ENCODE data around the gene CNOT4.
"Not testable (repeated sequence)": the region's sequence is repeated elsewhere in the genome, so short reads cannot be mapped to it uniquely, and the experiment has no call there.

Gene CNOT4

DNA sequence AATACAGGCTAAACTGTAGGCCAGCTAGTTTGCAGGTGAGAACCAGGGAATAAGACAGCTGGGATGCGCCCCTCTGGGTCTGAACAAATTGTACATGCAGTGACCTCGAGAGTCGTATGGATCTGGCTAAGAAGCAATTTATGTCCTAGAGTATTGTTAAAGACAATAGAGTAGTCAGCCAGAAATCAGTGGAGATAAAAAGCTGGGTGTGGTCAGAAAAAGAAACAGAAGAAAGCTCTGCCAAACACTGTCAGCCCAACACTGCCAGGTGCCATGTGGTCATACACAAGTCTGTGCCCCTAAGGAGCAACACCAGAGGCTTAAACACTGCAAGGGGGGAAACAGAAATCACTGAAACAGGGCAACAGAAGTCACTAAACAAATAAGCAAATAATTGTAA is 62.2 kb downstream of the CNOT4 start:
- DNase-seq = no peak

DNA sequence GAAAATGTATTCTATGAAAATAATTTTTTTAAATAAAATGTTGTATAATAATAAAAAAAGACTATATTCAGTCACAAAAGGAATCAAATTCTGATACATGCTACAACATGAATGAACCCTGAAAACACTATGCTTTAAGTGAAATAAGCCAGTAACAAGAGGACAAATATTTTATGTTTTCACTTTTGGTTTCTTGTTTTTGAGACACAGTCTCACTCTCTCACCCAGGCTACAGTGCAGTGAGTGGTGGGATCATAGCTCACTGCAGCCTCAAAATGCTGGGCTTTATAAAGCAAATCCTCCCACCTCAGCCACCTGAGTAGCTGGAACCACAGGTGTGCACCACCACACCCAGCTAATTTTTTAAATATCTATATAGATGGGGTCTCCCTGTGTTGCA is 64.2 kb downstream of the CNOT4 start:
- DNase-seq = no peak

DNA sequence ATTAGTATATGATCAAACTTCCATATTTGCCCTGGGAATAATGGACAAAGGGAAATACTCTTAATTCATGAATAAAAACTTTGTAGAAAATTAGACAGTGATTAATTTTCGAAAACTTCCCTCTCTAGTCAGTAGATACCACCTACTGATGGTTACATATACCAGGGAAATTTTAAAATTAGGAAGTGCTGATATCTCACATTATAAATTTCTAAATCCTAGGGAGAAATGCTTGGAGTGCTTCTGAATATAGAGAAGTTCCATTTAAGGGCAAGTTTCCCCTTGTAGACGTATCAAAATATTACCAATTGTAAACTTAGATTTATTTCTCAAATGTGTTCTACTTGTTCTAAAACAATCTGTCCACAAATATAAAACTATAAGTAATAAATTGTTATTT is 64.6 kb downstream of the CNOT4 start:
- not testable (repeated sequence) for DNase-seq

DNA sequence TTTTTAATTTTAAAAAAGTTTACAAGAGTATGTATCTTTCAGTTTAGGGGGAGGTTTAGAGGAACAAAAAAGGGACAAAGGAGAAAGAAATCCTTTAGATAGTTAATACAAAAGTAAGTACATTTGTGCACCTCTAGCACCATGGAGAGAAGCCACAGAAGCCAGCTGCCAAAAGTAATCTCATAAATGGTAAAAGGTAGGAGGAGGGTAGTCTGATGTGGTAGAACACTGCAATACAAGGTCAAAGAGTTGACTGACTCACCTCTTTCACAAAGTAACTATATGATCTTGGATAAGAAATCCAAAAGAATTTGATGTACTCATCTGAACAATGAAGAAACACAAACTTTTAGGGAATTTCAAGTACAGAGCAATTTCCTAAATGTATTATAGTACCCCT is 68.1 kb downstream of the CNOT4 start:
- no peak for DNase-seq

DNA sequence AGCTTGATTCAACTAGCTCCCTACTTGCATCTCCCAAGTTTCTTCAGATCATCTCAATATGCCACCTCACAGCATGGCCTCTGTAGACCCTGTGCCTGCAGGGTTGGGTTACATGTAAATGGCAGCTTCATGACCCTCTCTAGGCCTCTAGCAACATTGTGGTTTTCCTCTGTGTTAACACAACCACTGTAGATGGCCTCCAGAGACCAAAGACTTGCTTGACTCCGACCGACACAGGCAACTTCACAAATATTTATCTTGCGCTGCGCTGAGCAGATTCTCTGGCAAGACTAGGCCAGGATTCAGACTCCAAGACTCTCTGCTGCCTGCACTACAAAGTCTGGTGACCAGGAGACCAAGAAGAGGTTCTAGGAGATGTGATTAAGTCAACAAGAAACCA is 75.9 kb downstream of the CNOT4 start:
- DNase-seq = no peak

DNA sequence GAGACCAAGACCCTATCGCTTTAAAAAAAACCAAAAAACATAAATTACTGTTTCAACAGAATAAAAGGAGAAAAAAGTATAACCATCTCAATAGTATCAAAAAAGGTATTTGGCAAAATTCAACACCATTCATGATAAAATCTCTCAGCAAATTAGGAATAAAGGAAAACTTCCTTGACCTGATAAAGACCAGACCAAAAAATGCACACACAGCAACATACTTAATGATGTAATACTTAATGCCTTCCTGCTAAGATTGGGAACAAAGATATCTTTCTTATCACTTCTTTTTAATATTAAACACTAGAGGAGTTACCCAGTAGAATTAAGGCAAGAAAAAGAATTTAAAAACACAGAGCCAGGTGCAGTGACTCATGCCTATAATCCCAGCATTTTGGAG is 79.3 kb downstream of the CNOT4 start:
- no peak for DNase-seq

DNA sequence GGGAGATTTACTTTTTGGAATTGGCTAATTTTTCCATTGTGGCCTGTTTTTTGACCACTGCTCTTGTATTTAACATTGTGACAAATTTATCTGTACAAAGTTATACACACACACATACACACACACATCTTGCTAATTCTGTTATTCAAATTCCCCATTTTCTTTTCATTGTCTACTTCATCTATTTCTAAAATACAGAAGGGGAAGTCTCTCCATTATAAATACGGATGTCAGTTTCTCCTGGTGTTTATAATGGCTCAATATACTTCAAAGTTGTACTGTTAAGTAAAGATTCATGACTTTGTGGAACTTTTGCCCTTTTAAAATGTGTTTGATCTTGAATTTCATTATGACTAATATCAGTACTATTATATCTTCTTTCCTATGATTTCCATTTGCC is 81.0 kb downstream of the CNOT4 start:
- DNase-seq = no peak

DNA sequence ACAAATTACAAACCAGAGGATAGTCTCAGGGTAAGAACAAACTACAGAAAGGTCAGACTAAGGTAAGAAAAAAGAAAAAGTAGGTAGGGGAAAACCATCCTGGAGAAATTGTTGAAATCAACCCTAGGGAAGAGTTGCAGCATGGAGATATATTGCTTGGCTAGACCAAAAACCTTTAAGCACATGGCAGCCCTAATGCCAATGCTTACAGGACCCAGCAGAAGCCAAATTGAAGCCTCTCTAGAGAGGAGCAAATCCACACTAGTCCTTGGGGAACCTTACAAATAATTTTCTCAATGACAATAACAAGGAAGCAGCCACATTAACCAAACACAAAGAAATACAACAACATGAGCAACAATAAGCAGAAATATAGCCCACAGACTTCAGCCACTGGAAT is 81.9 kb downstream of the CNOT4 start:
- DNase-seq = no peak

DNA sequence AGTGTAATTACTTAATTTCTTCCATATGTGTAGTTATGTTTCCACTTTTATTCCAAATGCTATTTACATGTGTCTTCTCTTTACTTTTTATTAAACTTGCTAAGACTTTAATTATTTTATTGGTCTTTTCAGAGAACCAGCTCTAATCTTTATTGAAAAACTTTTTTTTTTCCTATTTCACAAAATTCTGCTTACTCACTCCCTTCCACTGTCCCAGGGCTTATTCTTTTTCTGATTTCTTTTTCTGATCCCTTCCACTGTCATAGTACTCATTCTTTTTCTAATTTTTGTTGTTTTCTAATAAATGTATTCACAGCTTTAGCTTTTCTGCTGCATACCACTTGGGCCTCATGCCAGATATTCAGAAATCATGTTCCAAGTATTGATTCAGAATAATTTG is 82.7 kb downstream of the CNOT4 start:
- no peak for DNase-seq

DNA sequence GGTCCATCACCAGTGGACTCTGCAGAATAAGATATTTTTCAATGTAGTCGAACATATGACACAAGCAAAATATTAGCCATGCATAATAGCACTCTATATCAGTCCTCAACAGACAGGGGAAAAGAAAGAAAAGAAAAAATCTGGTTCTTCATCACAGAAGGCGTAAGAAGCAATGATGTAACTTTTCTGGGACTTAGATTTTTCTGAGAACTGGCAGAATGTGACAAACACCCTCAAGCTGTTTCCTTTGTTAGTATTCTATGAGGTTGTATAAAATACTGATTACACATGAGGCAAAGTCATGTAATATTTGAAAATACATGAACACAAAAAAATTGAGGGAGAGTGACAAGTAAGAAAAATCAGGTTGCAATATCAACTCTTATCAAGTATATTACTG is 84.9 kb downstream of the CNOT4 start:
- DNase-seq = no peak

DNA sequence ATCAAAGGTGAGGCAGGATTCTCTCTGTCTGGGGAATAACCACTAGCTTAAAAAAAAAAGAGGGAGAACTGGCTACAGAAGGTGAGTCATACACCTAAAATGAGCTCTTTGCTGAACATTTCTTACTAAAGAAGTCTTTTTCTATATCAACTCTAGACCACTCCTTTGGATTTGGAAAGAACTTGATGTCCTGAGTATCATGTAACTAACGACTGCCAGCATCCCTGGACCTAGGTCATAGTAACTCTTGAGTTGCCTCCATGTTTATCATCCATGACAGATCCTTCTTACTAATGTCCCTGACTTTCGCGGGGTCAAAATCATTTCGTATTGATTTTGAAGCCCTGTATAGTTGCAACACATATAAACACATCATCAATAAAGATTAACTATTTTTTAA is 89.1 kb downstream of the CNOT4 start:
- no peak for DNase-seq

DNA sequence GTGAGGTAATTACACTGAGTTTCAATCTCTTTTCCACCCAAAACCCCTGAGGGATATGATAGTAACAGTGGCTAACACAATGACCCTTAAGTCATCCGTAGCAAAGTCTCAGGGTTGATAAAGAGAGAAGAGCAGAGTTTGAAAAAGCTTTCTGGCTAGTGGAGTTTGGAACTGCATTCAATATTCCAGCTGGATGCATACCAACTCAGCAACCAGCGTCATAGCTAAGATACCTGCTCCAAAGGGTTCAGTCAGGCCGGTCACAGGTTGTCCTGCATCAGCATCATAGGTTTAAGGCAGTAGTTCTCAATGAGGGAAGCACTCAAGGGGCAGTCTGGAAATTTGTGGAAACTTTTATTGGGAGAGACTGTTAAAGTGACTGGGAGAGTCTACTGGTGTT is 93.5 kb downstream of the CNOT4 start:
- DNase-seq = no peak

DNA sequence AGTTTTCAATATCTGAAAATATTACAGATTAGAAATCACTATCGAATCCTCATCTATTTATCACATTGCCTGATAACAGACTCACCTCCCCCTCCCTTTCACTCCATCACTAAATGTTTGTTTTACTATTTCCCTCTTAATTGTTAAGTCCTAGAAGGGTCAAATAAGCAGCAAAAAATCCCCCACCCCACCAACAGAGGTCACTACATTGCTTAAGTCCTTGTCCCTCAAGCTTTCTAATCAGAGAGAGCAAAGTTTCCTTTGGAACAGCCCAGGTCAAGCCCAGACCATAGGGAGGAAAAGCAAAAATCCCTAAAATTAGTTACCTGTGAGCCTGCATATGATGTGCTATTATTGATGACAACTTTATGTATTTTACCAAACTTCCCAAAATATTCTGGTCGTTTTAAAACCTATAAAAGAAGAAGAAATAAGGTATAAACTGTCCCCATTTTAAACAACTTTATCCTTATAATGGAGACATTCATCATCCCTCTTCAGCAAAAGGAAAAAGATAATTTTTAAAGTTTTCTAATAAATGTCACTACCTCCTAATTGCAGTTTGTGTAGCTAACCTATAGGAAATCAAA is 95.0 kb downstream of the CNOT4 start:
- DNase-seq = no peak

DNA sequence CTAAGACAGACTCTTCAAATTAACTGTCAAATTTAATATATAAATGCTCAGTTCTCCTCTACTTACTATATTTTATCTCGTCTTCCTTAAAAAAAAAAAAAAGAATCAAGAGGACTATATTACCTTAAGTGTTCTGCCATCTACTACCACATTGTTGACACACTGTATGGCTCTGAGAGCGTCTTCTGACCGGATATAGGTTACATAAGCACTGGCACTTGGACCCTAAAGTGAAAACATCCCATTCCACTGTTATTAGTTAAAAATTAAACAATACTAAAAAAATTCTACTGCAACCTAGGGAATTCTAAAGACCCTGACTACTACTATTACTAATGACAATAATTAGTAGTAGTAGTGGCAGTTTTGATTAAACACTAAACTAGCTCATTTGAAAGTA is 95.7 kb downstream of the CNOT4 start:
- no peak for DNase-seq

DNA sequence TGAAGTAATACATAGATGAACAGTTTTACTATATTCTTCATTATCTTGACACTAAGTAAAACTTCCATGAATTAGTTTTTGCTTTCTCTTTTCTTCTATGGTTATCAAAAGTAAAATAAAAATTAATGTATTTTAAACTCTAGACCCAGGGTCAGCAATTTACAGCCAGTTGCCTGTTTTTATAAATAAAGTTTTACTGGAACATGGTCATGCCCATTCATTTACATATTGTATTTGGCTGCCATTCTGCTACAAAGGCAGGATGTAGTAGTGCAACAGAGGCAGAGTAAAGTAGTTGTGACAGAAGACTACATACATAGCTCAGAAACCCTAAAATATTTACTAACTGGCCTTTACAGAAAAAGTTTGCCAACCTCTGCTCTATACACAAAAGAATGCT is 98.8 kb downstream of the CNOT4 start:
- no peak for DNase-seq

DNA sequence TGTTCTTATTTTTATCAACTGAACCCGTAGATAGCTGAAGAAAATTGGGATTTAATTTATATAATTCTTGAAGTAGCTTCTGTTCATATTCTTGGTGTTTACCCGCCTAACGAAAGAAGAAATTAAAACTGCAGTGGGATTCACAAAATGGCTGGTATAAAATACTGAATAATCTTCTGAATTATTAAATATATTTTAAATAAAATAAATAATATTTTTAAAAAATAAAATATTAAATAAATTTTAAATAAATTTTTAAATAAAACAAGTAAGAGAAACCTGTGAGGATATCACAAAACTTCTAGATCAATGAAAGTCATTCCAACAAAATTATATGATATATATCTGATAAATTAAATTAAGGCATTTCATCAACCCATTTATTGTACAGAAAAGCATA is 99.4 kb downstream of the CNOT4 start:
- DNase-seq = no peak

DNA sequence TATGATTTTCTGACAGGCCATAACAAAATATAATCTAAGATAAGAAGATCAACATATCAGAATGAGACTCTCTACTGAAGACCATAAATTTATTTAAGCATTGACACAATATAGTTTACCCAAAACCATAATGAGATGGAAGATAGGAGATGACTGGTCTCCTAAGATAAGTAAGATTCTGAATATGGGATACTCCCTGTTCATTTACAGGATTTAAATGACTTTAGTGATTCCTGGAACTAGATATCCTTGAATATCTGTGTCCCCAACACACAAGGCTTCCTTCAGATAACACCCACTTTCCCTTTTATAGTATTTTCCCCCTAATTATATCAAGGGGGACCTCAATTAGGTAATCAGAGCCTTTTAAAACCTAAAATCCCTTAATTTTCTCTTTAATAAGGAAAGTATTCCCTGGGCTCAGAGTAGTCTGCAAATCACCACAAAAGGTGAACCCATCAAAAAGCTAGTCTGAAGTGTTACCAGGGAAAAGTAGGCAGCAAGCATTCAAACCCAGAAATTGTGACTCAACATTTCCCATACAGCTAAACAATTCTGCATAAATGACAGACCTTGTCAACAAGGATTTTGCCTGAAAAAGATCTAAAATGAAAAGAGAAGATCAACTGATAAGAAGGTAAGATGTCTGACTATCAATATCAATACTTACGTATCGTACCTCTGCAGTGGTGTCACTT is 99.9 kb downstream of the CNOT4 start:
- DNase-seq = no peak

DNA sequence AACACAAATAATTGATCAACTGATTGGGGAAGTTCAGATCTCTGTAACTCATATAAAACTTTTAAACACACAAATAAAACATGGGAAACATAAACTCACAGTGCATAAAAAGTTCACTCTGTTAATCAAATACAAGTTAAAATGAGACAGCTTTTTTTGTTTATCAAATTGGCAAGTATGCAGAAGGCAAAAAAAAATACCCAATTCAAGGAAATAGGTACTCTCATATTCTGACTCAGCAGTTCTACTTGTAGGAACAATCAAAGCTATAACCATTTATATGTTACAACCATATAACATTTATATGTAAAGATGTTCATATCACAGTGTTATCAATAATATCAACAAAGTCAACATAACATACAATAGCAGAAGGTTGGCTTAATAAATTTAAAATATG is 102.0 kb downstream of the CNOT4 start:
- DNase-seq = no peak

DNA sequence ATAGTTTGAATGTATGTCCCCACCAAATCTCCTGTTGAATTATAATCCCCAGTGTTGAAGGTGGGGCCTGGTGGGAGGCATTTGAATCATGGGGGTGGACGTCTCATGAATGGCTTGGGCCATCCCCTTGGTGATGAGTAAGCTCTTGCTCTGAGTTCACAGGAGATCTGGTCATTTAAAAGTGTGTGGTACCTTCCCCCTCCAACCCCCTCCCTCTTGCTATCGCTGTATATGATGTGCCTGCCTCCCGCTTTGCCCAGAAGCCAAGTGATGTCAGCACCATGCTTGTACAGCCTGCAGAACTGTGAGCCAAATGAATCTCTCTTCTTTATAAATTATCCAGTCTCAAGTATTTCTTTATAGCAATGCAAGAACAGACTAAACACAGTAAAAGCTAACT is 103.0 kb downstream of the CNOT4 start:
- DNase-seq = no peak

DNA sequence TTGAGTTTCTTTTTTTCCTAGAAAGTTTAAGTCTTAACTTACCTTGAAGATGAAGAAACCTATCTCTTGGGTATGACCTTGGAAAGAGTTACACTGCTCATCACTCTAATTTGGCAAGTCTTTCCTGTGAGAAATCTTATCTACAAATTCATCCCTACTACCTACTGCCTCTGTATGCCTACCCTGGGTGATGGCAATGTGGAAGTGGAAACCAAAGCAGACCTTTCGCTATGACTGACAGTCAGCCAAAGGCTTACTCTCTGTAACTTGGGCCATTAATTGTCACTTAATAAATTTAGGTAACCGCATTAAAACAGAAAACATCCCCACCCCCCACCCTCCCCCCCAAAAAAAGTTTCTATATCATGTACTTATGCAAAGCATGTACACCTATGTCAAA is 103.9 kb downstream of the CNOT4 start:
- DNase-seq = no peak

DNA sequence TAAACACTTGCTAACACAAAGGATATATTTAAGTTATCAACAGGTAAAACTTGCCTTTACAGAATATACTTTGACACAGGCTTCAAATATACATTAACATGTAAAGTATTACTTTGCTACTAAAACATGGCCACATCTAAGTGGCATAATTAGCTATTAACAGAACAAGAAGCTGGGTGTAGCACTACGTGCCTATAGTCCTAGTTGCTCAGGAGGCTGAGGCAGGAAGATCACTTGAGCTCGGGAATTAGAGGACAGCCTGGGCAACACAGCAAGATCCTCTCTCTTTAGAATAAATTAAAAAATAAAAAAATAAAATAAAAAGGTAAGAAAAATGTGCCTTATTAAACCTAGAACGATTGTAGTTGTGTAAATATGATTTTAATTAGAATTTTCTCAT is 106.6 kb downstream of the CNOT4 start:
- no peak for DNase-seq

DNA sequence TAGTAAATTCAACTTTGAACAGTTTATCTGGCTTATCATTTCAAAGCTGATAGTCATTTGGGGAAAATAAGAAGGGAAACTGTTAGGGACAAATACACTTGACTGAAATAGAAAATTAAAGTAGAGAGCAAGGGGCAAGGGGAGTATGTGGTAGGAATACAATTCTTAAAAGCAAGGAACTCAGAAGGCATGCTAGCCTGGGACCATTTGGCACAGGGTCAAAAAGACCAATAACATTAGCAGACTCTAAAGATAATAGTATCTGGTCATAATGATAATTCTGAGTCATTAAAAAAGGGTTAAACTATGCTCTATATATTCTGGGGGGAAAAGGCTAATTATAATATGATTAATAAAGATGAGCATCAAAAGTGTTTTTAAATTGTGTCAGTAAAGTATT is 112.2 kb downstream of the CNOT4 start:
- DNase-seq = no peak

DNA sequence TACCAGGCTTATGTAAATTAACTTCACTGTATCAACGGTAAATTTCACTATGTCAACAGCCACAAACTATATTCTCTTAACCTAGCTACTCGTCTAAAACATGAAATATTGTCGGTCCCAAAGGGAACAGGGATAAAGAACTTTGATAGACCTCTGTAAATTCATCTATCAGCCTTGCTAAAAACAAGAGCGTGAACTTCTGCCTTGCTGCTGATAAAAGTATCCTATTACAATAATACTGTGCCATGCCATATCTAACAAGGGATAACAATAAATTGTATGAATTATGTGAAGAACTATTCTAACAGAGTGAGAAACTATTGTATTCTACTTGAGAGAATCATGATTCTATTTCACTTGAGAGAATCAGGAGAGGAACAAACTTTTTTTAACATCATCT is 117.2 kb downstream of the CNOT4 start:
- DNase-seq = no peak

DNA sequence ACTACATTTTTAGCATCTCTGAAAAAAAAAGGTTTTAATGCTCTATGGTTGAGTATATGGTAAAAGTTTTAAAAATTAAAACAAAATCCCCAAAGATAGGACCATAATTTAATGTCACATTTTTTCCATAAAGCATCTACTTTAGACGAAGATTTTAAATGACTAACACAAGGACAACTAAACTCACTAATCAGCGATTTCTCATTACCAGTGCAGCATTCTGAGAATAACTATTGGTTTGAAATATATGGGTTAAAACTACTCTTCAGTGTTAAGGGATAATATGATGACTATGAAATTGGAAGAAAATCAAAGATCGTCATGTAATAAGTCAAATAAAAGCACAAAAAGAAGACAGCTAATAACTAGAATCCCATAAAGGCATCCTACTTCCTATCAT is 118.4 kb downstream of the CNOT4 start:
- DNase-seq = no peak

DNA sequence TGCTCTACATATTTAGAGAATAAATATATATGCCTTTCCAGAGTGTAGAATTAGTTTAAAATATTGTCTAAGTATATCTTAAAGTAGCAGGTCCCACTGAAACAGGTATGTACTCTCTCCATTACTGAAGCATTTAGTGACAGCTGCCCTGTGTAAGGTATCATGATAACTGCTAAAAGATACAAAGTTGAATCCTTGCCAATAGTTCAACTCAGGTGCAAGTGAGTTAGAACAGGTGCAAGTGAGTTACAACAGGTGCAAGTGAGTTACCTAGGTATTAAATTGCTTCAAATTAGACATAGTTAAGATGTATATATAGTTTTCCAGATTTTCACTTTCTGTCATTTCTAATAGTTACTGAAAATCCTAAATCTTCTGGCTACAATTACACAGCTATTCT is 119.1 kb downstream of the CNOT4 start:
- DNase-seq = no peak
